ENCODE results near the gene MTF1. TPM values are rescaled to one million over a fixed set of nuclear protein-coding genes. Genes with fewer than 3 reads are reported as not detected.

MTF1 gene
- total RNA-seq, 1 experiment from 2014 or later: 21.2 TPM

DNA sequence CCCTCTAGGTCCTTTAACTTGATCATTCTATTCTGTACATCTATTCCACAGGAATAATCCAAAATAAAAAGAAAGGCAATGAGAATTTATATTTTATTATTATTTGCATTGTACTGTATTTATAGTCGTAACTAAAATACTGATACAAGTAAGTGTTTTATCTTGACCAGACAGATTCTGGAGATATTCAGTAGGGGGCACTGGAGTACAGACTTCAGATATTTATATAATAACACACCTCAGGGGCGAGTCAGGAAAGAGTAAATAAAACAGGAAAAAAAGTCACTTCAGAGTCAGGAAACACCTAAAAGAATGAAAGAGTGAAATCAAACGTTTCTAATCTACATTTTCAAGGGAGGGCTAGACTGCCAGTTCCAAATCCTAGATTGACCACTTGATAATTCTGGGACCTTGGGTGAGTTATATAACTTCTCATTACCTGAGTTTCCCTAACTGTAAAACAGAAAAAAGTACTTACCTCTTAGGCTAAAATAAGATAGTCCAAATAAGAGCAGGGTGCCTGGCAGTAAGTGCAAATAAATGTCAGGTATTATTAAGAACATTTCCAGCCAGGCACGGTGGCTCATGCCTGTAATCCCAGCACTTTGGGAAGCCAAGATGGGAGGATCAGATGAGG lies 31.1 kb upstream of the MTF1 start:
- POLR2A ChIA-PET: no interaction called here
- TF ChIP-seq CTCF (IDR thresholded peaks at IDR 0.05 in 2 of 3, conservative IDR thresholded peaks at IDR 0.05 in 1 of 3; ENCODE audit: borderline replicate concordance in 1 of 3, insufficient read depth in 1 of 3, low read depth in 2 of 3, low read length in 2 of 3) (peak; percentile 50 to 74 (median 60); a peak in 5 of 6 replicates), SIN3A (IDR thresholded peaks at IDR 0.05; ENCODE audit: low read depth) (no peak), RAD21 (IDR thresholded peaks at IDR 0.05; ENCODE audit: low read depth) (peak; percentile 75)
- no peak overlapping the region for H3K27ac ChIP-seq (ENCODE audit: low read depth, low read length)
- CTCF ChIA-PET: no interaction called here
- DNase-seq (ENCODE audit: low read depth, low spot score): peak; percentile 23
- no peaks in the 10 kb centered on the region for H4K20me1 ChIP-seq (ENCODE audit: insufficient read depth)
- H3K9me2 ChIP-seq (ENCODE audit: insufficient read depth): no peaks in the 10 kb centered on the region
- H3K4me1 ChIP-seq (ENCODE audit: control insufficient read depth in 1 of 2, insufficient read depth in 2 of 2, low read length in 2 of 2): no peaks in the 10 kb centered on the region
- H3K9ac ChIP-seq (ENCODE audit: low read length): no peak overlapping the region
- no peak overlapping the region for H3K4me3 ChIP-seq (replicated peaks in 1 of 2; ENCODE audit: low read depth in 1 of 2, low read length in 2 of 2)
- no peak overlapping the region for H2AFZ ChIP-seq (ENCODE audit: low read depth, low read length, poor library complexity, severe bottlenecking)
- intact Hi-C loops (cut with micrococcal nuclease): loop anchor here (1.0 kb wide), 2 partner anchors 85 to 129 kb away; no protein-coding TSS in a partner anchor
- no peaks in the 10 kb centered on the region; a peak in 1 of 4 replicates for H3K9me3 ChIP-seq (ENCODE audit: control insufficient read depth in 1 of 2, insufficient read depth in 1 of 2, low read depth in 1 of 2, low read length in 2 of 2)
- no peak overlapping the region for H3K4me2 ChIP-seq (ENCODE audit: low read length)
- no peaks in the 10 kb centered on the region for H3K79me2 ChIP-seq (ENCODE audit: insufficient read depth, low read length)
- RAD21 ChIA-PET (ENCODE audit: low non-redundant PET in 1 of 2, low total read pairs in 2 of 2, uncharacterized antibody in 2 of 2, unreplicated experiment in 2 of 2): no interaction called here
- peaks cover 4 to 6% of the 10 kb centered on the region in 2 experiments; a peak in 2 of 4 replicates for H3K36me3 ChIP-seq (ENCODE audit: control insufficient read depth in 1 of 2, insufficient read depth in 2 of 2, low read length in 2 of 2)
- no TSS peak for BruUV-seq (replicated peaks)
- ATAC-seq: peak; percentile 74
- no peaks in the 10 kb centered on the region for H3K27me3 ChIP-seq (ENCODE audit: insufficient read depth, low read length)

GRCh38 chr1:37888022-37888700 lies 28.8 kb upstream of the MTF1 start:
- H2AFZ ChIP-seq (ENCODE audit: low read depth, low read length, poor library complexity, severe bottlenecking): no peak overlapping the region
- no peaks in the 10 kb centered on the region for H3K79me2 ChIP-seq (ENCODE audit: insufficient read depth, low read length)
- H3K9me3 ChIP-seq (ENCODE audit: control insufficient read depth in 1 of 2, insufficient read depth in 1 of 2, low read depth in 1 of 2, low read length in 2 of 2): no peaks in the 10 kb centered on the region
- H4K20me1 ChIP-seq (ENCODE audit: insufficient read depth): no peaks in the 10 kb centered on the region
- no peaks in the 10 kb centered on the region for H3K9me2 ChIP-seq (ENCODE audit: insufficient read depth)
- H3K36me3 ChIP-seq (ENCODE audit: control insufficient read depth in 1 of 2, insufficient read depth in 2 of 2, low read length in 2 of 2): peaks cover 4 to 6% of the 10 kb centered on the region in 2 experiments; a peak in 3 of 4 replicates
- DNase-seq (ENCODE audit: low read depth, low spot score) (no peak), ATAC-seq (no peak)
- intact Hi-C loops (cut with micrococcal nuclease): no loop called here
- BruUV-seq (replicated peaks): no TSS peak
- CTCF ChIA-PET: no interaction called here
- H3K4me1 ChIP-seq (ENCODE audit: control insufficient read depth in 1 of 2, insufficient read depth in 2 of 2, low read length in 2 of 2): no peaks in the 10 kb centered on the region
- RAD21 ChIA-PET (ENCODE audit: low non-redundant PET in 1 of 2, low total read pairs in 2 of 2, uncharacterized antibody in 2 of 2, unreplicated experiment in 2 of 2): no interaction called here
- H3K4me2 ChIP-seq (ENCODE audit: low read length): no peak overlapping the region
- H3K27me3 ChIP-seq (ENCODE audit: insufficient read depth, low read length): no peaks in the 10 kb centered on the region
- no peak overlapping the region for H3K4me3 ChIP-seq (replicated peaks in 1 of 2; ENCODE audit: low read depth in 1 of 2, low read length in 2 of 2)
- POLR2A ChIA-PET: no interaction called here
- H3K27ac ChIP-seq (ENCODE audit: low read depth, low read length): no peak overlapping the region
- H3K9ac ChIP-seq (ENCODE audit: low read length): no peak overlapping the region
- TF ChIP-seq, protein P1, sequence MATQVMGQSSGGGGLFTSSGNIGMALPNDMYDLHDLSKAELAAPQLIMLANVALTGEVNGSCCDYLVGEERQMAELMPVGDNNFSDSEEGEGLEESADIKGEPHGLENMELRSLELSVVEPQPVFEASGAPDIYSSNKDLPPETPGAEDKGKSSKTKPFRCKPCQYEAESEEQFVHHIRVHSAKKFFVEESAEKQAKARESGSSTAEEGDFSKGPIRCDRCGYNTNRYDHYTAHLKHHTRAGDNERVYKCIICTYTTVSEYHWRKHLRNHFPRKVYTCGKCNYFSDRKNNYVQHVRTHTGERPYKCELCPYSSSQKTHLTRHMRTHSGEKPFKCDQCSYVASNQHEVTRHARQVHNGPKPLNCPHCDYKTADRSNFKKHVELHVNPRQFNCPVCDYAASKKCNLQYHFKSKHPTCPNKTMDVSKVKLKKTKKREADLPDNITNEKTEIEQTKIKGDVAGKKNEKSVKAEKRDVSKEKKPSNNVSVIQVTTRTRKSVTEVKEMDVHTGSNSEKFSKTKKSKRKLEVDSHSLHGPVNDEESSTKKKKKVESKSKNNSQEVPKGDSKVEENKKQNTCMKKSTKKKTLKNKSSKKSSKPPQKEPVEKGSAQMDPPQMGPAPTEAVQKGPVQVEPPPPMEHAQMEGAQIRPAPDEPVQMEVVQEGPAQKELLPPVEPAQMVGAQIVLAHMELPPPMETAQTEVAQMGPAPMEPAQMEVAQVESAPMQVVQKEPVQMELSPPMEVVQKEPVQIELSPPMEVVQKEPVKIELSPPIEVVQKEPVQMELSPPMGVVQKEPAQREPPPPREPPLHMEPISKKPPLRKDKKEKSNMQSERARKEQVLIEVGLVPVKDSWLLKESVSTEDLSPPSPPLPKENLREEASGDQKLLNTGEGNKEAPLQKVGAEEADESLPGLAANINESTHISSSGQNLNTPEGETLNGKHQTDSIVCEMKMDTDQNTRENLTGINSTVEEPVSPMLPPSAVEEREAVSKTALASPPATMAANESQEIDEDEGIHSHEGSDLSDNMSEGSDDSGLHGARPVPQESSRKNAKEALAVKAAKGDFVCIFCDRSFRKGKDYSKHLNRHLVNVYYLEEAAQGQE (IDR thresholded peaks at IDR 0.05; ENCODE audit: low read depth): no peak
- TF ChIP-seq, protein P2, sequence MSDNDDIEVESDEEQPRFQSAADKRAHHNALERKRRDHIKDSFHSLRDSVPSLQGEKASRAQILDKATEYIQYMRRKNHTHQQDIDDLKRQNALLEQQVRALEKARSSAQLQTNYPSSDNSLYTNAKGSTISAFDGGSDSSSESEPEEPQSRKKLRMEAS (IDR thresholded peaks at IDR 0.05): no peak
